Smooth muscle cell (in vitro differentiated cells): ENCODE measurements around the gene AMPD2. TPM values are rescaled to one million over a fixed set of nuclear protein-coding genes. Genes with fewer than 3 reads are reported as not detected.

Experiments
- DNase-seq: peaks from one replicate; lab custom pipeline; 2025; ENCODE audit not compliant: unreplicated experiment; lab: John Stamatoyannopoulos, UW
- H2AFZ ChIP-seq: fragments of 200-600 bp; sonication (generic); 2 replicates; pipeline ENCODE4 v1.6.0; 2016; ENCODE audit warnings: antibody characterized with exemption, low read depth, mild to moderate bottlenecking
- H3F3A ChIP-seq: fragments of 200-600 bp; sonication (generic); 2 replicates; pipeline ENCODE4 v1.6.0; 2017; ENCODE audit warnings: antibody characterized with exemption, low read depth
- H3K27ac ChIP-seq: fragments of 200-600 bp; sonication (generic); 2 replicates; pipeline ENCODE4 v1.5.1; 2016; ENCODE audit warnings: low read depth, mild to moderate bottlenecking
- H3K27me3 ChIP-seq: fragments of 200-600 bp; sonication (generic); 2 replicates; pipeline ENCODE4 v1.6.1; 2016; ENCODE audit warnings: low read depth, mild to moderate bottlenecking
- H3K36me3 ChIP-seq: fragments of 200-600 bp; sonication (generic); 2 replicates; pipeline ENCODE4 v1.5.1; 2016; ENCODE audit warnings: low read depth
- H3K4me1 ChIP-seq: fragments of 200-600 bp; sonication (generic); 2 replicates; pipeline ENCODE4 v1.5.1; 2016; ENCODE audit warnings: low read depth
- H3K4me2 ChIP-seq: fragments of 200-600 bp; sonication (generic); 2 replicates; pipeline ENCODE4 v1.6.0; 2016; ENCODE audit warnings: mild to moderate bottlenecking
- H3K4me3 ChIP-seq: fragments of 200-600 bp; sonication (generic); 2 replicates; pipeline ENCODE4 v1.5.1; 2016; ENCODE audit warnings: mild to moderate bottlenecking
- H3K79me2 ChIP-seq: fragments of 200-600 bp; sonication (generic); 2 replicates; pipeline ENCODE4 v1.6.0; 2016; ENCODE audit warnings: low read depth, mild to moderate bottlenecking
- H3K9ac ChIP-seq: fragments of 200-600 bp; sonication (generic); 2 replicates; pipeline ENCODE4 v1.6.0; 2016; ENCODE audit warnings: low read depth
- H3K9me3 ChIP-seq: fragments of 200-600 bp; sonication (generic); replicated peaks from 2 replicates; pipeline ENCODE4 v1.5.1; 2016; ENCODE audit warnings: low read depth
- H4K20me1 ChIP-seq: fragments of 200-600 bp; sonication (generic); 2 replicates; pipeline ENCODE4 v1.6.0; 2016; ENCODE audit warnings: low read depth
- CTCF ChIP-seq: fragments of 200-600 bp; sonication (generic); IDR thresholded peaks from 2 replicates; pipeline ENCODE4 v1.5.1; 2017; ENCODE audit warnings: borderline replicate concordance, mild to moderate bottlenecking, antibody characterized with exemption; ENCODE audit not compliant: insufficient read depth, poor library complexity, severe bottlenecking
- WGBS: methylation state at CpG from one replicate; pipeline ENCODE4 v1.1.7; 2016; ENCODE audit warnings: low lambda C conversion rate; 5-methylcytosine and 5-hydroxymethylcytosine counted together
- polyA plus RNA-seq: library from polyadenylated mRNA; unstranded; fragments of >200 nt; fragmentation: Nextera tagmentation; extraction: Ambion mirVana; gene quantifications from 2 replicates; pipeline ENCODE4 v1.2.1, GENCODE V29; 2016
- total RNA-seq: library from RNA; depleted of rRNA; stranded (reverse); fragments of >200 nt; gene quantifications from 2 replicates; pipeline ENCODE4 v1.2.3, GENCODE V29; 2014

Gene AMPD2
- total and polyA plus RNA-seq, 2 experiments from 2014 or later: 57.4 to 104 TPM

- H3K79me2 ChIP-seq: no peaks in the 10 kb centered on the region
- no peak overlapping the region for H2AFZ ChIP-seq
- no peak overlapping the region for H3K27ac ChIP-seq
- no peak overlapping the region for H3K9ac ChIP-seq
- no peaks in the 10 kb centered on the region for H3K27me3 ChIP-seq
- H3K4me2 ChIP-seq: no peak overlapping the region
- H3K4me3 ChIP-seq: no peak overlapping the region
- no peak for DNase-seq
- H3K9me3 ChIP-seq: no peaks in the 10 kb centered on the region
- no peaks in the 10 kb centered on the region for H4K20me1 ChIP-seq
- no peaks in the 10 kb centered on the region for H3F3A ChIP-seq
- WGBS: 83% methylated on average over 2 of the region's 2 CpGs
- TF ChIP-seq CTCF: no peak
- no peaks in the 10 kb centered on the region for H3K36me3 ChIP-seq
- H3K4me1 ChIP-seq: no peaks in the 10 kb centered on the region
These were observed 41.8 kb downstream of the AMPD2 start for GRCh38 chr1:109661391-109661790.

- H3K9ac ChIP-seq: no peak overlapping the region
- H4K20me1 ChIP-seq: no peaks in the 10 kb centered on the region
- H3K27me3 ChIP-seq: no peaks in the 10 kb centered on the region
- DNase-seq: no peak
- 27% methylated on average over 1 of the region's 1 CpG for WGBS
- TF ChIP-seq CTCF: no peak
- no peak overlapping the region for H3K27ac ChIP-seq
- H3K9me3 ChIP-seq: no peaks in the 10 kb centered on the region
- no peak overlapping the region for H3K4me2 ChIP-seq
- H3K4me1 ChIP-seq: peaks cover 10% of the 10 kb centered on the region
- H3K4me3 ChIP-seq: no peak overlapping the region
- H3F3A ChIP-seq: no peaks in the 10 kb centered on the region
- no peak overlapping the region for H2AFZ ChIP-seq
- no peaks in the 10 kb centered on the region for H3K79me2 ChIP-seq
- H3K36me3 ChIP-seq: no peaks in the 10 kb centered on the region
These were observed 45.0 kb downstream of the AMPD2 start for GRCh38 chr1:109664671-109665070.

- peak within 1 kb of the TSS; percentile 92 for H3K4me2 ChIP-seq
- H3K9ac ChIP-seq: peak within 1 kb of the TSS; percentile 22
These were observed 48.0 kb downstream of the AMPD2 start, which contains the start of gene GSTM2 for GRCh38 chr1:109667452-109668122. Gene GSTM2, plus strand, starts transcription at chr1:109668057. Its CDS starts 59 bp downstream, at chr1:109668116.

More at GRCh38 chr1:109667452-109668122, 48.0 kb downstream of the AMPD2 start, which contains the start of gene GSTM2:
- 17% methylated on average over 16 of the region's 22 CpGs for WGBS
- no peak within 1 kb of the TSS for H3K27ac ChIP-seq
- H2AFZ ChIP-seq: peak within 1 kb of the TSS; percentile 97
- H3K36me3 ChIP-seq: no peaks in the 10 kb centered on the region
- peak within 1 kb of the TSS; percentile 63 for H3K4me3 ChIP-seq
- DNase-seq: peak; percentile 70
- H3K9me3 ChIP-seq: no peaks in the 10 kb centered on the region
- H3F3A ChIP-seq: no peaks in the 10 kb centered on the region
- no peaks in the 10 kb centered on the region for H3K79me2 ChIP-seq
- H3K27me3 ChIP-seq: no peaks in the 10 kb centered on the region
- H4K20me1 ChIP-seq: no peaks in the 10 kb centered on the region
- no peak for TF ChIP-seq CTCF
- peaks cover 10% of the 10 kb centered on the region for H3K4me1 ChIP-seq
